Right lobe of liver (tissue), 4 donors: ENCODE results near the gene YIF1A.

Experiments
- CTCF ChIP-seq, 4 donors: fragments of 200-600 bp in 3 of 4; fragments of 450-650 bp in 1 of 4; IDR thresholded peaks; one replicate each; pipeline versions ENCODE4 v1.5.1 to v1.8.0; 2016 to 2022; ENCODE audit warnings: antibody characterized with exemption in 4 of 4, mild to moderate bottlenecking in 2 of 4
- POLR2A ChIP-seq: fragments of 450-650 bp; IDR thresholded peaks from one replicate; pipeline ENCODE4 v1.6.1; 2017; ENCODE audit warnings: antibody characterized with exemption, mild to moderate bottlenecking
- donor health status: DM: no; HTN: no; CAD: no.
- donor health status: DM: no; HTN: no; CAD: no.
- donor health status: DM: no; HTN: yes; CAD: no.

GRCh38 chr11:66262191-66262590 is 26.8 kb downstream of the YIF1A start:
- TF ChIP-seq CTCF (IDR thresholded peaks at IDR 0.05) = no peak
- no peak for TF ChIP-seq POLR2A
